Activated B cell treated with CpG ODN at 0.5 μM for 24 hours (primary cell): Measurements from ENCODE around the gene FGGY. TPM values are rescaled to one million over a fixed set of nuclear protein-coding genes. Genes with fewer than 3 reads are reported as not detected.

Experiments used
- ATAC-seq: fragments of 200-7000 bp; cut with Tn5 transposase; one replicate; pipeline ENCODE4 v1.10.0; 2021; ENCODE audit warnings: low read depth, mild to moderate bottlenecking, moderate library complexity
- CTCF ChIA-PET: fragments of 350-600 bp; sonication (Branson Sonifier 250); formaldehyde crosslinking; loops from one replicate; lab custom pipeline; 2021; ENCODE audit warnings: antibody characterized with exemption; lab: Charles Lee
- POLR2A ChIA-PET: fragments of 350-600 bp; sonication (Branson Sonifier 250); formaldehyde crosslinking; loops from one replicate; lab custom pipeline; 2021; ENCODE audit warnings: antibody characterized with exemption; lab: Charles Lee
- DNase-seq: peaks from one replicate; pipeline ENCODE4 v3.0.0; 2022
- H3K27ac Mint-ChIP-seq: one replicate; pipeline ENCODE4 v1.8.0; 2020; ENCODE audit warnings: mixed read lengths
- H3K27me3 Mint-ChIP-seq: one replicate; pipeline ENCODE4 v1.8.0; 2021; ENCODE audit warnings: mixed read lengths
- H3K36me3 Mint-ChIP-seq: one replicate; pipeline ENCODE4 v1.8.0; 2021; ENCODE audit warnings: low read depth, mixed read lengths
- H3K4me1 Mint-ChIP-seq: one replicate; pipeline ENCODE4 v1.8.0; 2021; ENCODE audit warnings: mixed read lengths
- H3K4me3 Mint-ChIP-seq: one replicate; pipeline ENCODE4 v1.8.0; 2020; ENCODE audit warnings: mild to moderate bottlenecking, mixed read lengths
- H3K9me3 Mint-ChIP-seq: one replicate; pipeline ENCODE4 v1.8.0; 2020; ENCODE audit warnings: mixed read lengths
- CTCF ChIP-seq: fragments of 200-600 bp; IDR thresholded peaks from one replicate; pipeline ENCODE4 v1.8.0; 2022; ENCODE audit warnings: antibody characterized with exemption, mild to moderate bottlenecking
- intact Hi-C: fragments of 100-400 bp; cut with micrococcal nuclease; formaldehyde crosslinking; loops from one replicate; pipeline ENCODE4 v1.15.1; 2024
- total RNA-seq: library from RNA; stranded (reverse); gene quantifications from 2 replicates; pipeline ENCODE4 v1.2.3, GENCODE V29; 2022

FGGY gene
- total RNA-seq, 1 donor from 2014 or later = 24.0 TPM

DNA sequence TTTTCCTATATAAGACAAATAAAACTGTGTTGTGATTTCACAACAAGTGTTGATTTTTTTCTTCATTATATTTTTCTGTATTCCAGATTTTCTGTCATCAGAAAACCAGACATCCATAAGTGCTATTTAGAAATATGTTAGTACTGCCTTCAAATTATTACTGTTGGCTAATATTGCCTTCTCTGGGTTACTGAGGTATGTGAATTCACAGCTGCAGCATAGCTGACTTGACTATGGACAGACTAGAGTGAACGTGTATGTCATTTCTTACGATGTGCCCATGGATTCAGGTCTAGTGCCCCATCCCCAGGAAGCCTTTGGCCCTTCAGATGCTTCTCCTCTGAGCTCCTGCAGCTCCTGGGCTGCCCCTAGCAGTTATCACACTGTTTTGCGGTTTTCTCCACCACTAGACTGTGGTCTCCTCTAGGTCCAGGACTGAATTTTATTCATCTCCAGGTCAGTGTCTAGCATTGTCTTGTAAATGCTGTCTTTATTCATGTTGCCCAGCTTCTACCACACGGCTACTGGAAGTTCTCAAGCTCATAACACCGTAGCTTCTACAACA, 118.5 kb downstream of the FGGY start:
- H3K9me3 Mint-ChIP-seq = no peaks in the 10 kb centered on the region
- H3K4me1 Mint-ChIP-seq = peaks cover under 1% of the 10 kb centered on the region
- no peak for TF ChIP-seq CTCF
- ATAC-seq = no peak
- POLR2A ChIA-PET = no interaction called here
- CTCF ChIA-PET = no interaction called here
- intact Hi-C loops = no loop called here
- DNase-seq = no peak
- no peak overlapping the region for H3K27ac Mint-ChIP-seq
- H3K27me3 Mint-ChIP-seq = no peaks in the 10 kb centered on the region
- H3K36me3 Mint-ChIP-seq = no peaks in the 10 kb centered on the region
- no peak overlapping the region for H3K4me3 Mint-ChIP-seq

- intact Hi-C loops = no loop called here
- TF ChIP-seq CTCF = no peak
- no peaks in the 10 kb centered on the region for H3K36me3 Mint-ChIP-seq
- no peaks in the 10 kb centered on the region for H3K27me3 Mint-ChIP-seq
- no peak overlapping the region for H3K4me3 Mint-ChIP-seq
- H3K9me3 Mint-ChIP-seq = no peaks in the 10 kb centered on the region
- POLR2A ChIA-PET = no interaction called here
- ATAC-seq (no peak), DNase-seq (no peak)
- CTCF ChIA-PET = no interaction called here
- H3K4me1 Mint-ChIP-seq = no peaks in the 10 kb centered on the region
- H3K27ac Mint-ChIP-seq = no peak overlapping the region
These were observed 119.0 kb downstream of the FGGY start for GRCh38 chr1:59415881-59416280.

DNA sequence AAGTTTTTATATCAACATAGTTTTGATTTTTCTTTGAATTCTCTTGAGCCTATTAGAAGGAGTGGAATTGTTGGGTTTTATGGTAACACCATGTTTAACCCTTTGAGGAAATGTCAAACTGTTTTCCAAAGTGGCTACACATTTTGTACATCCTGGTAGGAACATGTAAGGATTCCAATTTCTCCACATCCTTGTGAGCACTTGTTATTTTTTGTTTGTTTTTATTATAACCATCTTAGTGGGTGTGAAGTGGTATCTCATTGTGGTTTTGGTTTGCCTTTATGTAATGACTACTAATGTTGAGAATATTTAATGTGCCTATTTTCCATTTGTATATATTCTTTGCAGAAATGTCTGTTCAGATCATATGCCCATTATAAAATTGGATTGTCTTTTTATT, 120.5 kb downstream of the FGGY start:
- Mint-ChIP-seq H3K9me3 (no peaks in the 10 kb centered on the region), H3K27me3 (no peaks in the 10 kb centered on the region), H3K27ac (no peak overlapping the region), H3K36me3 (no peaks in the 10 kb centered on the region), H3K4me1 (no peaks in the 10 kb centered on the region), H3K4me3 (no peak overlapping the region)
- no peak for ATAC-seq
- CTCF ChIA-PET = no interaction called here
- no peak for TF ChIP-seq CTCF
- intact Hi-C loops = no loop called here
- POLR2A ChIA-PET = no interaction called here
- no peak for DNase-seq

GRCh38 chr1:59418363-59419144, 121.7 kb downstream of the FGGY start:
- H3K9me3 Mint-ChIP-seq = no peaks in the 10 kb centered on the region
- H3K27me3 Mint-ChIP-seq = no peaks in the 10 kb centered on the region
- no peak overlapping the region for H3K27ac Mint-ChIP-seq
- ChIA-PET POLR2A (no interaction called here), CTCF (no interaction called here)
- intact Hi-C loops = no loop called here
- no peak for TF ChIP-seq CTCF
- no peak for DNase-seq
- ATAC-seq = no peak
- no peaks in the 10 kb centered on the region for H3K4me1 Mint-ChIP-seq
- no peaks in the 10 kb centered on the region for H3K36me3 Mint-ChIP-seq
- H3K4me3 Mint-ChIP-seq = no peak overlapping the region

- ATAC-seq (no peak), DNase-seq (no peak)
- ChIA-PET POLR2A (no interaction called here), CTCF (no interaction called here)
- Mint-ChIP-seq H3K36me3 (no peaks in the 10 kb centered on the region), H3K27ac (no peak overlapping the region), H3K4me1 (no peaks in the 10 kb centered on the region), H3K4me3 (no peak overlapping the region), H3K27me3 (no peaks in the 10 kb centered on the region), H3K9me3 (no peaks in the 10 kb centered on the region)
- no peak for TF ChIP-seq CTCF
- intact Hi-C loops = no loop called here
These were observed 122.7 kb downstream of the FGGY start for GRCh38 chr1:59419361-59420140.
